CD14-positive monocyte (primary cell): ENCODE measurements around the gene C4orf46. TPM values are rescaled to one million over a fixed set of nuclear protein-coding genes. Genes with fewer than 3 reads are reported as not detected.
"Not testable (repeated sequence)": the region's sequence is repeated elsewhere in the genome, so short reads cannot be mapped to it uniquely, and the experiment has no call there.

ENCODE experiments used
- DNase-seq, 3 donors: peaks; one replicate each; pipeline ENCODE4 v3.0.0-alpha.2; 2011 to 2022
- H2AFZ ChIP-seq: 2 replicates; pipeline ENCODE4 v1.6.0; 2012; ENCODE audit warnings: mild to moderate bottlenecking, low read depth, low read length, inconsistent platforms; ENCODE audit not compliant: insufficient read depth, poor library complexity, severe bottlenecking
- H3K27ac ChIP-seq, 2 donors: 1 replicate in 1 of 2; 2 replicates in 1 of 2; pipeline ENCODE4 v1.5.1; 2012 to 2013; ENCODE audit warnings: low read length in 2 of 2, control low read depth in 1 of 2, inconsistent platforms in 1 of 2, low read depth in 1 of 2, mild to moderate bottlenecking in 1 of 2
- H3K27me3 ChIP-seq, 2 donors: one replicate each; pipeline versions ENCODE4 v1.6.0 to v1.6.1; 2011 to 2013; ENCODE audit warnings: low read length in 2 of 2; ENCODE audit not compliant: control insufficient read depth in 2 of 2, insufficient read depth in 2 of 2
- H3K36me3 ChIP-seq, 2 donors: replicated peaks in 1 of 2; 1 replicate in 1 of 2; 2 replicates in 1 of 2; pipeline versions ENCODE4 v1.5.1 to v1.6.1; 2012 to 2013; ENCODE audit warnings: low read length in 2 of 2, control low read depth in 1 of 2, inconsistent platforms in 1 of 2, mild to moderate bottlenecking in 1 of 2; ENCODE audit not compliant: insufficient read depth in 2 of 2, control insufficient read depth in 1 of 2
- H3K4me1 ChIP-seq, 2 donors: 1 replicate in 1 of 2; 2 replicates in 1 of 2; pipeline versions ENCODE4 v1.5.1 to v1.6.1; 2012 to 2013; ENCODE audit warnings: low read length in 2 of 2, control low read depth in 1 of 2, inconsistent platforms in 1 of 2, mild to moderate bottlenecking in 1 of 2, moderate library complexity in 1 of 2; ENCODE audit not compliant: insufficient read depth in 2 of 2, control insufficient read depth in 1 of 2
- H3K4me2 ChIP-seq: replicated peaks from 2 replicates; pipeline ENCODE3; 2012; ENCODE audit warnings: low read length, moderate library complexity, mild to moderate bottlenecking; ENCODE audit not compliant: poor library complexity, severe bottlenecking; ENCODE audit errors: extremely low read depth
- H3K4me3 ChIP-seq, 3 experiments: fragments of 200-600 bp in 1 of 3; sonication (generic) in 1 of 3; replicated peaks in 1 of 3; 1 replicate in 2 of 3; 2 replicates in 1 of 3; pipeline ENCODE4 v1.5.1; 2011 to 2013; ENCODE audit warnings: low read length in 3 of 3, mild to moderate bottlenecking in 3 of 3, control low read depth in 2 of 3, low read depth in 2 of 3, inconsistent platforms in 1 of 3, moderate library complexity in 1 of 3
- H3K79me2 ChIP-seq: 2 replicates; pipeline ENCODE4 v1.6.0; 2012; ENCODE audit warnings: mild to moderate bottlenecking, control low read depth, inconsistent platforms, low read length, moderate library complexity; ENCODE audit not compliant: insufficient read depth
- H3K9ac ChIP-seq: 2 replicates; pipeline ENCODE4 v1.6.0; 2017; ENCODE audit warnings: low read length, mild to moderate bottlenecking; ENCODE audit not compliant: insufficient read depth, poor library complexity, severe bottlenecking
- H3K9me3 ChIP-seq, 2 donors: replicated peaks in 1 of 2; 1 replicate in 1 of 2; 2 replicates in 1 of 2; pipeline versions ENCODE4 v1.5.1 to v1.6.1; 2012 to 2013; ENCODE audit warnings: low read length in 2 of 2, control low read depth in 1 of 2; ENCODE audit not compliant: control insufficient read depth in 1 of 2, insufficient read depth in 1 of 2
- H4K20me1 ChIP-seq: 2 replicates; pipeline ENCODE4 v1.6.0; 2012; ENCODE audit warnings: mild to moderate bottlenecking, low read length, control low read depth, moderate library complexity; ENCODE audit not compliant: insufficient read depth
- H3K27ac Mint-ChIP-seq, 7 donors: one replicate each; pipeline ENCODE4 v1.8.0; 2020; ENCODE audit warnings: mild to moderate bottlenecking in 7 of 7, mixed read lengths in 7 of 7, moderate library complexity in 6 of 7, inconsistent platforms in 2 of 7
- H3K27me3 Mint-ChIP-seq, 3 donors: one replicate each; pipeline ENCODE4 v1.8.0; 2021 to 2022; ENCODE audit warnings: low read depth in 3 of 3, mild to moderate bottlenecking in 3 of 3, mixed read lengths in 3 of 3, moderate library complexity in 3 of 3, inconsistent platforms in 1 of 3
- H3K36me3 Mint-ChIP-seq, 2 donors: one replicate each; pipeline ENCODE4 v1.8.0; 2020; ENCODE audit warnings: mixed read lengths in 2 of 2, inconsistent platforms in 1 of 2, mild to moderate bottlenecking in 1 of 2
- H3K4me1 Mint-ChIP-seq: one replicate; pipeline ENCODE4 v1.8.0; 2020; ENCODE audit warnings: mild to moderate bottlenecking, mixed read lengths
- H3K4me3 Mint-ChIP-seq, 2 donors: one replicate each; pipeline ENCODE4 v1.8.0; 2020; ENCODE audit warnings: mild to moderate bottlenecking in 2 of 2, mixed read lengths in 2 of 2, moderate library complexity in 1 of 2
- H3K9me3 Mint-ChIP-seq, 7 donors: one replicate each; pipeline ENCODE4 v1.8.0; 2020 to 2022; ENCODE audit warnings: mixed read lengths in 7 of 7, mild to moderate bottlenecking in 6 of 7, moderate library complexity in 6 of 7, inconsistent platforms in 2 of 7
- WGBS: methylation state at CpG from one replicate; pipeline ENCODE4 v1.1.5; 2013; ENCODE audit warnings: missing lambda C conversion rate; ENCODE audit not compliant: insufficient coverage; 5-methylcytosine and 5-hydroxymethylcytosine counted together
- intact Hi-C, 2 donors: fragments of 100-400 bp; cut with micrococcal nuclease; formaldehyde crosslinking; loops; one replicate each; pipeline versions ENCODE4 v1.15.0 to v1.15.1; 2023
- polyA plus RNA-seq, 3 donors: library from polyadenylated mRNA; depleted of rRNA in 1 of 3; unstranded in 2 of 3; stranded (reverse) in 1 of 3; fragments of 300-500 nt in 2 of 3; fragments of >200 nt in 1 of 3; fragmentation: Illumina TruSeq in 2 of 3; gene quantifications; 1 replicate in 2 of 3; 2 replicates in 1 of 3; pipeline ENCODE4 v1.2.3, GENCODE V29; 2012 to 2021
- TF ChIP-seq, protein P1 (sequence below): fragments of 200-600 bp; IDR thresholded peaks from one replicate; pipeline ENCODE4 v1.8.0; 2022; ENCODE audit warnings: antibody characterized with exemption, mild to moderate bottlenecking

C4orf46 gene
- polyA plus RNA-seq, 3 donors: 4.3 to 7.6 (median 5.4) TPM

DNA sequence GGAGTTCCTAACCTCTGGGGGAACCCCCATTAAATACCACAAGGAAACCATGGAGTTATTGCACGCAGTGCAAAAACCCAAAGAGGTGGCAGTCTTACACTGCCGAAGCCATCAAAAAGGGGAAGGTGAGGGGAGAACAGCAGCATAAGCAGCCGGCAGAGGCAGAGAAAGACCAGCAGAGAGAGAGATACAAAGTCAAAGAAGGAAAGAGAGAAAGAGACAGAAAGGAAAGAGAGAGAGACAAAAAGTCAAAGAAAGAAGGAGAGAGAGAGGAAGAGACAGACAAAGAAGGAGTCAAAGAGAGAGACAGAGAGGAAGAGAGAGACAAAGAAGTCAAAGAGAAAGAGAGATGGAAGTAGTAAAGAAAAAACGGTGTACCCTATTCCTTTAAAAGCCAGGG, 8.4 kb downstream of the C4orf46 start:
- Mint-ChIP-seq H3K4me1 (peaks cover 28% of the 10 kb centered on the region), H3K4me3 (peak overlapping the region; percentile 69 to 87), H3K27ac (peak overlapping the region; percentile 75 to 93 (median 85))
- H3K9me3 Mint-ChIP-seq, H3K9me3 ChIP-seq, H3K36me3 Mint-ChIP-seq, H3K9ac ChIP-seq, H3K27me3 ChIP-seq, intact Hi-C loops, H3K36me3 ChIP-seq, H4K20me1 ChIP-seq, H3K27me3 Mint-ChIP-seq: not testable (repeated sequence)
- Histone ChIP-seq H3K4me3 (peak overlapping the region in 1 of 3 experiments; percentile 51), H3K79me2 (peaks cover 23% of the 10 kb centered on the region), H3K4me1 (peaks cover 26 to 30% of the 10 kb centered on the region in 2 donors), H3K4me2 (peak overlapping the region; percentile 60), H3K27ac (peak overlapping the region in 1 of 2 donors; percentile 66), H2AFZ (peak overlapping the region; percentile 63)
- WGBS: 0% methylated on average over 1 of the region's 4 CpGs
- DNase-seq: peak; percentile 22 to 73 (median 28)

DNA sequence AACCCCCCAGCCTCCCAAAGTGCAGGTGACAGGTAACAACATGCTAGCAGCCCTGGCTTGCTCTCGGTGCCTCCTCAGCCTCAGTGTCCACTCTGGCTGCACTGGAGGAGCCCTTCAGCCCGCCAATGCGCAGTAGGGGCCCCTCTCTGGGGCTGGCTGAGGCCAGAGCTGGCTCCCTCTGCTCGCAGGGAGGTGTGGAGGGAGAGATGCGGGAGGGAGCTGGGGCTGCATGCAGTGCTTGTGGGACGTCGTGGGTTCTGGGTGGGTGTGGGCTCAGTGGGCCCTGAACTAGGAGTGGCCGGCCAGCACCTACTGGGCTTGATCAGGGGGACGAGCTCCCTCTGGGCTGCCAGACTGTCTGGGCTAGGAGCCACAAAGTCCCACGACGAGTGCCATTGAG, 14.4 kb downstream of the C4orf46 start:
- intact Hi-C loops: no loop called here
- Histone ChIP-seq H3K9ac (no peak overlapping the region), H3K27ac (no peak overlapping the region), H2AFZ (no peak overlapping the region), H3K4me1 (peaks cover 0 to 5% of the 10 kb centered on the region in 2 donors), H3K4me3 (no peak overlapping the region), H3K36me3 (no peaks in the 10 kb centered on the region), H3K27me3 (no peaks in the 10 kb centered on the region), H3K79me2 (no peaks in the 10 kb centered on the region), H4K20me1 (no peaks in the 10 kb centered on the region), H3K9me3 (no peaks in the 10 kb centered on the region), H3K4me2 (no peak overlapping the region)
- peaks cover 0 to 8% (median 2%) of the 10 kb centered on the region in 7 donors for H3K9me3 Mint-ChIP-seq
- peaks cover 0 to 3% (median 2%) of the 10 kb centered on the region in 3 donors for H3K27me3 Mint-ChIP-seq
- DNase-seq: no peak
- WGBS: 95% methylated on average over 11 of the region's 11 CpGs
- H3K36me3 Mint-ChIP-seq: no peaks in the 10 kb centered on the region
- TF ChIP-seq, protein P1, sequence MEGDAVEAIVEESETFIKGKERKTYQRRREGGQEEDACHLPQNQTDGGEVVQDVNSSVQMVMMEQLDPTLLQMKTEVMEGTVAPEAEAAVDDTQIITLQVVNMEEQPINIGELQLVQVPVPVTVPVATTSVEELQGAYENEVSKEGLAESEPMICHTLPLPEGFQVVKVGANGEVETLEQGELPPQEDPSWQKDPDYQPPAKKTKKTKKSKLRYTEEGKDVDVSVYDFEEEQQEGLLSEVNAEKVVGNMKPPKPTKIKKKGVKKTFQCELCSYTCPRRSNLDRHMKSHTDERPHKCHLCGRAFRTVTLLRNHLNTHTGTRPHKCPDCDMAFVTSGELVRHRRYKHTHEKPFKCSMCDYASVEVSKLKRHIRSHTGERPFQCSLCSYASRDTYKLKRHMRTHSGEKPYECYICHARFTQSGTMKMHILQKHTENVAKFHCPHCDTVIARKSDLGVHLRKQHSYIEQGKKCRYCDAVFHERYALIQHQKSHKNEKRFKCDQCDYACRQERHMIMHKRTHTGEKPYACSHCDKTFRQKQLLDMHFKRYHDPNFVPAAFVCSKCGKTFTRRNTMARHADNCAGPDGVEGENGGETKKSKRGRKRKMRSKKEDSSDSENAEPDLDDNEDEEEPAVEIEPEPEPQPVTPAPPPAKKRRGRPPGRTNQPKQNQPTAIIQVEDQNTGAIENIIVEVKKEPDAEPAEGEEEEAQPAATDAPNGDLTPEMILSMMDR: no peak
- no peak overlapping the region for H3K4me3 Mint-ChIP-seq
- H3K4me1 Mint-ChIP-seq: peaks cover 7% of the 10 kb centered on the region
- H3K27ac Mint-ChIP-seq: no peak overlapping the region
